Esophagus squamous epithelium (tissue), 4 donors: Measurements from ENCODE around the gene SLC39A3.

Source experiments
- POLR2A ChIP-seq, 4 donors: fragments of 450-650 bp; IDR thresholded peaks; one replicate each; pipeline ENCODE4 v1.6.1; 2017; ENCODE audit warnings: antibody characterized with exemption in 4 of 4, mild to moderate bottlenecking in 4 of 4, moderate library complexity in 3 of 4
- TF ChIP-seq, protein P1 (sequence below), 6 experiments: fragments of 450-650 bp in 4 of 6; fragments of 200-600 bp in 2 of 6; sonication (generic) in 2 of 6; IDR thresholded peaks; one replicate each; pipeline ENCODE4 v1.5.1; 2016 to 2019; ENCODE audit warnings: antibody characterized with exemption in 6 of 6, mild to moderate bottlenecking in 4 of 6, moderate library complexity in 4 of 6

- no peak for TF ChIP-seq POLR2A (IDR thresholded peaks at IDR 0.05)
- TF ChIP-seq, protein P1, sequence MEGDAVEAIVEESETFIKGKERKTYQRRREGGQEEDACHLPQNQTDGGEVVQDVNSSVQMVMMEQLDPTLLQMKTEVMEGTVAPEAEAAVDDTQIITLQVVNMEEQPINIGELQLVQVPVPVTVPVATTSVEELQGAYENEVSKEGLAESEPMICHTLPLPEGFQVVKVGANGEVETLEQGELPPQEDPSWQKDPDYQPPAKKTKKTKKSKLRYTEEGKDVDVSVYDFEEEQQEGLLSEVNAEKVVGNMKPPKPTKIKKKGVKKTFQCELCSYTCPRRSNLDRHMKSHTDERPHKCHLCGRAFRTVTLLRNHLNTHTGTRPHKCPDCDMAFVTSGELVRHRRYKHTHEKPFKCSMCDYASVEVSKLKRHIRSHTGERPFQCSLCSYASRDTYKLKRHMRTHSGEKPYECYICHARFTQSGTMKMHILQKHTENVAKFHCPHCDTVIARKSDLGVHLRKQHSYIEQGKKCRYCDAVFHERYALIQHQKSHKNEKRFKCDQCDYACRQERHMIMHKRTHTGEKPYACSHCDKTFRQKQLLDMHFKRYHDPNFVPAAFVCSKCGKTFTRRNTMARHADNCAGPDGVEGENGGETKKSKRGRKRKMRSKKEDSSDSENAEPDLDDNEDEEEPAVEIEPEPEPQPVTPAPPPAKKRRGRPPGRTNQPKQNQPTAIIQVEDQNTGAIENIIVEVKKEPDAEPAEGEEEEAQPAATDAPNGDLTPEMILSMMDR (IDR thresholded peaks at IDR 0.05) = no peak
Observed at GRCh38 chr19:2729943-2730818, 9.6 kb downstream of the SLC39A3 start.
